Ishikawa (cell line): ENCODE results near the gene SH3PXD2A.

Experiments
- CEBPB ChIP-seq: IDR thresholded peaks from 2 replicates; pipeline ENCODE4 v1.6.1; 2012
- EGR1 ChIP-seq: IDR thresholded peaks from 2 replicates; pipeline ENCODE4 v1.6.1; 2012
- MAX ChIP-seq: IDR thresholded peaks from 2 replicates; pipeline ENCODE4 v1.6.1; 2012
- RAD21 ChIP-seq: IDR thresholded peaks from 2 replicates; pipeline ENCODE4 v1.6.1; 2012; ENCODE audit warnings: low read depth
- REST ChIP-seq: IDR thresholded peaks from 2 replicates; pipeline ENCODE4 v1.6.1; 2012; ENCODE audit warnings: low read depth, mild to moderate bottlenecking
- TAF1 ChIP-seq: IDR thresholded peaks from 2 replicates; pipeline ENCODE4 v1.6.1; 2012; ENCODE audit warnings: low read depth, mild to moderate bottlenecking
- TCF12 ChIP-seq: IDR thresholded peaks from 2 replicates; pipeline ENCODE4 v1.6.1; 2012; ENCODE audit warnings: low read depth
- TEAD4 ChIP-seq: IDR thresholded peaks from 2 replicates; pipeline ENCODE4 v1.6.1; 2012
- USF1 ChIP-seq: IDR thresholded peaks from 2 replicates; pipeline ENCODE4 v1.6.1; 2012
- YY1 ChIP-seq: IDR thresholded peaks from 2 replicates; pipeline ENCODE4 v1.6.1; 2012; ENCODE audit warnings: low read depth

GRCh38 chr10:103581499-103581898, 273.9 kb downstream of the SH3PXD2A start:
- TF ChIP-seq CEBPB (no peak), TCF12 (no peak), REST (no peak), RAD21 (no peak), EGR1 (no peak), TAF1 (no peak), MAX (no peak), USF1 (no peak), TEAD4 (no peak), YY1 (no peak)
